Bronchial epithelial cell (primary cell): ENCODE results near the gene ACTR3C. TPM values are rescaled to one million over a fixed set of nuclear protein-coding genes. Genes with fewer than 3 reads are reported as not detected.

Experiments used
- DNase-seq: peaks from one replicate; pipeline ENCODE4 v3.0.0-alpha.2; 2010; ENCODE audit warnings: low read depth
- FAIRE-seq: peaks from 2 replicates; lab custom pipeline; 2011; peaks lifted over from hg19 to GRCh38; lab: Jason Lieb, UNC
- H3K27me3 ChIP-seq: 2 replicates; pipeline ENCODE4 v1.5.1; 2011; ENCODE audit warnings: low read length; ENCODE audit not compliant: control insufficient read depth, insufficient read depth
- H3K36me3 ChIP-seq: 2 replicates; pipeline ENCODE4 v1.5.1; 2011; ENCODE audit warnings: low read length; ENCODE audit not compliant: control insufficient read depth, insufficient read depth
- H3K4me3 ChIP-seq: 2 replicates; pipeline ENCODE4 v1.5.1; 2011; ENCODE audit warnings: mild to moderate bottlenecking, low read depth, low read length, control low read depth
- total RNA-seq: library from RNA; depleted of rRNA; stranded (reverse); fragments of >200 nt; gene quantifications from 2 replicates; pipeline ENCODE4 v1.2.1, GENCODE V29; 2014
- TF ChIP-seq, protein P1 (sequence below): IDR thresholded peaks from 2 replicates; pipeline ENCODE4 v1.5.1; 2011; ENCODE audit warnings: mild to moderate bottlenecking, moderate library complexity, low read length, control low read depth, inconsistent platforms; ENCODE audit not compliant: insufficient read depth, severe bottlenecking

The ACTR3C gene
- total RNA-seq, 1 donor from 2014 or later, result 4.2 TPM

GRCh38 chr7:150360363-150361058 is 37.2 kb upstream of the ACTR3C start:
- Histone ChIP-seq H3K4me3 (no peak overlapping the region), H3K27me3 (no peaks in the 10 kb centered on the region), H3K36me3 (no peaks in the 10 kb centered on the region)
- FAIRE-seq (no peak), DNase-seq (no peak)
- TF ChIP-seq, protein P1, sequence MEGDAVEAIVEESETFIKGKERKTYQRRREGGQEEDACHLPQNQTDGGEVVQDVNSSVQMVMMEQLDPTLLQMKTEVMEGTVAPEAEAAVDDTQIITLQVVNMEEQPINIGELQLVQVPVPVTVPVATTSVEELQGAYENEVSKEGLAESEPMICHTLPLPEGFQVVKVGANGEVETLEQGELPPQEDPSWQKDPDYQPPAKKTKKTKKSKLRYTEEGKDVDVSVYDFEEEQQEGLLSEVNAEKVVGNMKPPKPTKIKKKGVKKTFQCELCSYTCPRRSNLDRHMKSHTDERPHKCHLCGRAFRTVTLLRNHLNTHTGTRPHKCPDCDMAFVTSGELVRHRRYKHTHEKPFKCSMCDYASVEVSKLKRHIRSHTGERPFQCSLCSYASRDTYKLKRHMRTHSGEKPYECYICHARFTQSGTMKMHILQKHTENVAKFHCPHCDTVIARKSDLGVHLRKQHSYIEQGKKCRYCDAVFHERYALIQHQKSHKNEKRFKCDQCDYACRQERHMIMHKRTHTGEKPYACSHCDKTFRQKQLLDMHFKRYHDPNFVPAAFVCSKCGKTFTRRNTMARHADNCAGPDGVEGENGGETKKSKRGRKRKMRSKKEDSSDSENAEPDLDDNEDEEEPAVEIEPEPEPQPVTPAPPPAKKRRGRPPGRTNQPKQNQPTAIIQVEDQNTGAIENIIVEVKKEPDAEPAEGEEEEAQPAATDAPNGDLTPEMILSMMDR, result no peak

- no peaks in the 10 kb centered on the region for H3K27me3 ChIP-seq
- no peaks in the 10 kb centered on the region for H3K36me3 ChIP-seq
- TF ChIP-seq, protein P1, result no peak
- H3K4me3 ChIP-seq, result no peak overlapping the region
- DNase-seq, result no peak
- FAIRE-seq, result peak; percentile 28
Measured at GRCh38 chr7:150359622-150360362, 36.4 kb upstream of the ACTR3C start.

DNA sequence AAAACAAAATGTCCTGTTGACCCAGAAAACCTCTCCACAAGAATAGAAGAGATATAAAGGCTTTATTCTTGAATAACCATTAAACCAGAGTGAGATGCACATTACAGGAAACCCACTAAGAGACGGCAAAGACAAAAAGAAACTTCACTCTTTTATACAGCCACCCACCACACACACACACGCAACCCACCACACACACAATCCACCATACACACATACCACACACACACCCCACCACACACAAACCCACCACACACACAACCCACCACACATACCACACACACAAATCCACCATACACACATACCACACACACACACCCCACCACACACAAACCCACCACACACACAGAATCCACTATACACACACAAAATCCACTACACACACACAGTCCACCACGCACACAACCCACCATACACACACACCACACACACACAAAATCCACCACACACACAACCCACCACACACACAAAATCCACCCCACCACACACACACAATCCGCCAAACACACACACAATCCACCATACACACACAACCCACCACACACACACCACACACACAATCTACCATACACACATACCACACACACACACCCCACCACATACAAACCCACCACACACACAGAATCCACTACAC is 35.8 kb upstream of the ACTR3C start:
- H3K4me3 ChIP-seq, result no peak overlapping the region
- DNase-seq (no peak), FAIRE-seq (no peak)
- H3K27me3 ChIP-seq, result no peaks in the 10 kb centered on the region
- TF ChIP-seq, protein P1, result no peak
- no peaks in the 10 kb centered on the region for H3K36me3 ChIP-seq

DNA sequence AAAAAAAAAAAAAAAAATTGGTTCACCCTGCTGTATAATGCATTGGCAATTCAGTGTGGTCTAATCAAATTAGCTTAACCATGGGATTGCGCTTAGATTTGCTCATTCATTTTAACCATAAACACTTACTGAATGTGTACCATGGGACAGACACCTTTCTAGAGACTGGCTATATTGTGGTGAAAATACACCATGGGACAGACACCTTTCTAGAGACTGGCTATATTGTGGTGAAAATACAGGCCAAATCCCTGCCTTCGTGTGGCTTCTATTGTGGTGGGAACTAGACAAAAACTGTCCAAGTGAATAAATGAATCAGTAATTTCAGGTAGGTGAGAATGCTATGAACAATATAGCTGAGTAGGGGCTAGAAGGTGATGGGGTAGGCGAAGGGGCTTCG is 35.1 kb upstream of the ACTR3C start:
- Histone ChIP-seq H3K36me3 (no peaks in the 10 kb centered on the region), H3K4me3 (no peak overlapping the region), H3K27me3 (no peaks in the 10 kb centered on the region)
- DNase-seq, result no peak
- FAIRE-seq, result no peak
- TF ChIP-seq, protein P1, result no peak

DNA sequence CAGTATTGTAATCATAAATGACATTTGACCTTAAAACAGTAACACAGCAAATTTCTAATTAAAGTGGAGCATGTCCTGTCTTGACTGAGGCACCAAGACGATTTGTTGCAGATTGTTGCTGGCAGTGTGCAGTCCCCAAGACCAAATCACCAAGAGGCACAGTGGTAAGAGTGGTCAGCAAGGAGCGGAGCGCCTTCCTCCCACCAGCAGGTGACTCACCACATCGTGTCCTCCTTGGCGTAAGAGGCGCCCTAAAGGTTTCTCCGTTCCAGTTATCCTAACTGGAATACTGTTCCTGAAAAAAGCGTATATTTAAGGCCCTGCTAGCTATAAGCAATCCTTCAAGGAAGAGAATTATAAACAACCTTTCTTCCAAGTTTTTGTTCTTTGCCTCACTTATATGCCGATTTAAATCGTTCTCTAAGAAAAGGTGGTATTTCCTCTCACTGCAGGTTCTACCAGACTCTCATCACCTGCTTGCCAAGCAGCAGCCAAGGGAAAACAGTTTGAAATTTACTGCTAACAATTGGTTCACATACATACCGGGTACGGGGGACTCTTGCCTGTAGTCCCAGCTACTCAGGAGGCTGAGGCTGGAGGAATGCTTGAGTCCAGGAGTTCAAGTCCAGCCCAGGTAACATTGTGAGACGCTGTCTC is 34.6 kb upstream of the ACTR3C start:
- Histone ChIP-seq H3K4me3 (no peak overlapping the region), H3K36me3 (no peaks in the 10 kb centered on the region), H3K27me3 (no peaks in the 10 kb centered on the region)
- TF ChIP-seq, protein P1, result no peak
- DNase-seq (peak; percentile 45), FAIRE-seq (no peak)
